Stimulated activated CD8-positive, alpha-beta memory T cell treated with anti-CD3 and anti-CD28 coated beads, Interleukin-12 subunit alpha, Interleukin-12 subunit beta, amount 100 ng/mL, for 4 hours (primary cell): Measurements from ENCODE around the gene CHST1.

Experiments used
- DNase-seq: peaks from one replicate; pipeline ENCODE4 v3.0.0-alpha.2; 2020; ENCODE audit warnings: low read depth

The CHST1 gene

GRCh38 chr11:45644981-45645889 is 20.2 kb downstream of the CHST1 start:
- DNase-seq = no peak

DNA sequence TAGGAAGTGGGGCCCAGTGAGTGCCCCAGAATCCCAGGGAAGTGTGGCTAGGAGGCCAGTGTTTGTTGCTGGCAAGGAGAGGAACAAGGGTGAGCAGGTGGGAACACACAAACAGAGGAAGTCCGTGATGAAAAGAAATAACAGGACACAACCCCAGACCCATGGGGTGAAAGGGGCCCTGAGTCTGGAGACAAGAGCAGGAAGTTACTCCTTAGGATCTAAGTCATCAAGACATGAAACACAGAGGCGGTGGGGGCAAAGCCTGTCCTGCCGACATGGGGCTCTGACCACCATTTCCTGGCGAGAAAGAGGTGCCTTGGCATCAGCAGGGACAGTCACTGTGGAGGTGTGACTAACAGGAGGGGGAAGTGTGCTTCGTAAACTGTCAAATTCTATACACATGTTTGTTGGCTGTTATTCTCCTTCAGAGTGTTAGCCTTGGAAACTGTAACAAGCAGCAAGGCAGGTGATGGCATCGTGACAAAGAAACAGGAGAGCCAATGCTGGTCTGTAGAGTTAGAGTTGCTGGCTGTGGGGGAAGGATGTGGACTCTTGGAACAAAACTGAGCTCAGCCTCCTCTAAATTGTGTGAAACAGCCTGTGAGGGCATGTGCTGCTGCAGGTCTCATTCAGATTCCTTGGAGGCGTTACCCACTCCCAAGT is 21.7 kb downstream of the CHST1 start:
- no peak for DNase-seq

GRCh38 chr11:45641961-45642360 is 23.5 kb downstream of the CHST1 start:
- no peak for DNase-seq

DNA sequence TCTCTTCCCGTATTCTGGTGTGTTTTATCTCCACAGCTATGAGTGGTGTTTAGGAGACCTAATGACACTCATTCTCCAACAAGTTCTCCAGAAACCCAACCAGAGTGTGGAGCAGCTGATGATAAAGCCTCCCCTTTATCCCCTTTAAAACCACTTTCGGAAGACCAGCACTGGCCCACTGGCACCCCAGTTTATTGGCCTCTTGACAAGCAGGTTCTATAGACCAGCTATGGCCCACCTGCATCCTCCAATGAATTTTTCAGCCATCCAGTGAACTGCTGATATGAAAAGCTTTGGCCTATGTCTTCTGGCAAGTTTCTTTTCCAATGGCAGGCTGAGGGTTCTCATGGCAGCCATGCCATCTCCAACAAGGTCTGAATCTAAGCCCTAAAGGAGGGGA is 27.4 kb downstream of the CHST1 start:
- no peak for DNase-seq

DNA sequence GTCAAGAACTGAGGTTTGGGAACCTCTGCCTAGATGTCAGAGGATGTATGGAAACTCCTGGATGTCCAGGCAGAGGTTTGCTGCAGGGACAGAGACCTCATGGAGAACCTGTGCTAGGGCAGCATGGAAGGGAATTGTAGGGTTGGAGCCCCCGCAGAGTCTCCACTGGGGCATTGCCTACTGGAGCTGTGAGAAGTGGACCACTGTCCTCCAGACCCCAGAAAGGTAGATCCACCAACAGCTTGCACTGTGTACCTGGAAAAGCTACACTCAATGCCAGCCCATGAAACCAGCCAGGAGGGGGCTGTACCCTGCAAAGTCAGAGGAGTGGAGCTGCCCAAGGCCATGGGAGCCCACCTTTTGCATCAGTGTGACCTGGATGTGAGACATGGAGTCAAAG is 29.5 kb downstream of the CHST1 start:
- DNase-seq = no peak

DNA sequence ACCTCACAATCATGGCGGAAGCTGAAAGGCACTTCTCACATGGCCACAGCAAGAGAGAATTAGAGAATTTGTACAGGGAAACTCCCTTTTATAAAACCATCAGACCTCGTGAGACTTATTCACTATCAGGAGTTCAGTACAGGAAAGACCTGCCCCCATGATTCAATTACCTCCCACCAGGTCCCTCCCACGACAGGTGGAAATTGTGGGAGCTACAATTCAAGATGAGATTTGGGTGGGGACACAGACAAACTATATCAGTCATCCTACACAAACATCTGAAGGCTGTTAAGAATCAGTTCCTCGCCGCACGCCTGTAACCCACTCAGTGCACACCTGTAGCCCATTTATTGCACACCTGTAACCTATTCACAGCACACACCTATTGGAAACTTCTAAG is 39.8 kb downstream of the CHST1 start:
- no peak for DNase-seq

- DNase-seq = no peak
Observed at GRCh38 chr11:45624095-45624494, 41.3 kb downstream of the CHST1 start.

DNA sequence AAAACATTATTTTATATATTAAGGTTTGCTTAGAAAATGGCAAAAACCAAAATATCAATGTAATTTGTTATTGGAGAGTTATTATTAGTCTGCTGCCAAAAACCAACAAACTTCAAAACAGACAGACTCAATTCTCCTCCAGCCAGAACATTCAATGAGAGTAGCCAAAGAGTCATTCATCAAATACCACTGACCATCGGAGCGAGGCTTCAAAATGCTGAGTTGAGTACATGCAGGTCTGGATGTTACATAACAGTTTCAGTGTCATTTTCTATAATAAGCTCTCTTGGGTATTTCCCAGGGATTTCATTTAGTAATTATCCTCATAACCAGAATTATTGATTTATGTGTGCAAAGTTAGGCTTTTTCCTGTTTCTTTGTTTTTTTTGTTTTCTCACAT is 42.6 kb downstream of the CHST1 start:
- no peak for DNase-seq

- no peak for DNase-seq
Observed at GRCh38 chr11:45622283-45622682, 43.1 kb downstream of the CHST1 start.

GRCh38 chr11:45621588-45621987 is 43.8 kb downstream of the CHST1 start:
- no peak for DNase-seq

- DNase-seq = no peak
Observed at GRCh38 chr11:45620243-45620642, 45.2 kb downstream of the CHST1 start.

DNA sequence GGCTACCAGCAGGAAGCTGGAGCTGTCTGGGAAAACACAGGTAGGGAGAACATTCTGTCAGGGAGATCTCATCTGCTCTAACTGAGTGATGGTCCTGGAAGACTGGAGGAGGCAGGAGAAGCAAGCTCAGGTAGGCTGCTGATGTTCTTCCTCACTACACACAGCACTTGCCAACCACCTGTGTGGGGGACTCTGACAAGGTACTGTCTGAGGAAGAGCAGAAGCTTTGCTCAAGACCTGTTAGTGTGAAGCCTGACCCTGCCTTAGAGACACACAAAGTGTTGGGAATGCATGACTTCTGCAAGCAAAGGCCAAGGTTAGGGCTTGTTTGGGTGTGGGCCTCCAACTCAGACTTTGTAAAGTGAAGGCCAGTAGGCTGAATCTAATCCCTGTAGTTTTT is 46.5 kb downstream of the CHST1 start:
- DNase-seq = no peak

DNA sequence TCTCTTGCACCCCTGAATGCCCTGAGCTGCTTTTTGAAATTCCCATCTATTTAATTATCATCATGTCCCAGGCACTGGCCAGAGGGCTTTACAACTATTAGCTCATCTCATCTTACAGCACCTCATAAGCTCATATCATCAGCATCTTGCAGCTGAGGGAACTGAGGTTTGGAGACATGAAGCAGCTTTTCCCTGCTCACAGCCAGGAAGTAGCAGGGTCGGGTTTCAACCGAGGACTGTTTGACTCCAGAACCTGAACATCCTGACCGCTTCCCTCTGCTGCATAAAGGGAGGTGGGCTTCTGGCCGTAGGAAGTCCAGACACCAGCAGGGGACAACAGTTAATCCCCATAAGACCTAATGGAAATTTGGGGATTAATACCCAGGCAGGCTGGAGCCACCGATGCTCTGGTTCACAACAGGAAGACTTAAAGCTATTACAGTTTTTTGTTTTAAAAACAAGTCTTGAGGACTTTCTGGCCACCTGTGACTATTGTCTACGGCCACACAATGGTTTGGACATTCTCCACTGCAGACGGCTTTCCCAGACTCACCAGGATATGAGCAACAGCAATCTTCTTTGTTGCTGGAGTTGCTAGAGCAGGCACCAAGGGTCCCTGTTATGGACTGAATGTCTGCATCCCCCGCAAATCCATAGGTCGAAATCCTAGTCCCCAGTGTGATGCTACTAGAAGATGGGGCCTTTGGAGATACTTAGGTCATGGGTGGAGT is 47.4 kb downstream of the CHST1 start:
- no peak for DNase-seq

- DNase-seq = no peak
Observed at GRCh38 chr11:45616802-45617549, 48.4 kb downstream of the CHST1 start.

- no peak for DNase-seq
Observed at GRCh38 chr11:45615182-45615792, 50.1 kb downstream of the CHST1 start.

- DNase-seq = no peak
Observed at GRCh38 chr11:45614196-45614828, 51.1 kb downstream of the CHST1 start.

DNA sequence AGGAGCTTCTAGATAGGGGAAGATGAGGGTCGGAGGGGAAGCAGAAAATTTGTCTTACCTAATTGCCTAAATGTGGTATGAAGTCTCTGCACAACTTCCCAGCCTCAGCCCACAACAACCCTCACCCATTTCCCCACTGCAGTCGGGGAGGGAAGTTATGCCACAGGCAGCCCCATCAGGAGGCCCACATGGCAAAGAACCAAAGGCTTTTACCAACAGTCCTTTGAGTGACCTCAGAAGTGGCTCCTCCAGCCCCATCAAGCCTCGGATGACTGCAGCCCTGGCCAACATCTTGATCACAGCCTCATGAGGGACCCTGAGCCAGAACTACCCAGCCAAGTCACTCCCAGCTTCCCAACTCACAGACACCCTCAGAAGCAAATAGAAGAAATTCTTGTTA is 54.8 kb downstream of the CHST1 start:
- DNase-seq = no peak

DNA sequence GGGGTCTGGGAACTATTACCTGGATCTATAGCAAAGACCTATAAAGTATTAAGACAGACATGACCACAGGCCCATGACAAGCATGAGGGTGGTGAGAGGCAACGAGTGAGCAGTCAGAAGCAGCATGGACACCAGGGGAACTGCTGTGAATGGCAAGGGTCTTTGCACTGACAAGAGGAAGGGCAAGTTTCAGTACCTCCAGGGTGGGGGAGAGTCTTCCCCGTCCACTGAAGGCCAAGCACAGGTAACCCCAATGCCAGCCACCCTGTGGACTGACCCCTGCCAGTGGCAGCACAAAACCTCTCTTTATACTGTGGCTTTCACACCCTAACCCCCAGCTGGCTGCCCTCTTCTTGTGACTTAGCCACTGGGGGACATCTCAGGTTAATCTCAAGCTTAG is 55.5 kb downstream of the CHST1 start:
- DNase-seq = no peak

- no peak for DNase-seq
Observed at GRCh38 chr11:45609337-45609736, 56.1 kb downstream of the CHST1 start.

DNA sequence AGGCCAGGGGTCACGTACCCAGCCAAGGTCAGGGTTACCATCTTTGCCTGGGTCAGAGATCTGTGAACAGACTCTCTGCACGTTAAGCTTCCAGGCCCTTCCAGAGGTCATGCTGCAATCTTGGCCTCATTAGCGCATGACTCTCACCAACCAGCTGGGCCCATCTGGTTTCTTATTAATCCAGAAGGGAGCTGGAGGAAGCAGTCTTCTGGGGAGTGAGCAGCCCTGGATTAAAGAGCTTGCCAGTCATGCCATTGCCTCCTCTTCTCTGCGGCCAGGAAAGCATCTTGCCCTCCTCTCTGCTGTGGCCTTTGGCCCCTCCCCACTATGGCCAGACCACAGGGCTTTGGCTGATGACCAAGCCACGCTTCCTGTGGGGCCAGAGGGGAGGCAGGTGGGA is 57.4 kb downstream of the CHST1 start:
- no peak for DNase-seq
